Uterus (tissue), 2 donors: ENCODE results near the gene ACOT11.

Experiments
- POLR2A ChIP-seq, 2 donors: fragments of 450-650 bp; IDR thresholded peaks; one replicate each; pipeline ENCODE4 v1.6.1; 2016; ENCODE audit warnings: antibody characterized with exemption in 2 of 2, mild to moderate bottlenecking in 1 of 2, moderate library complexity in 1 of 2
- TF ChIP-seq, protein P1 (sequence below), 4 experiments: fragments of 200-600 bp in 2 of 4; fragments of 450-650 bp in 2 of 4; sonication (generic) in 2 of 4; IDR thresholded peaks; one replicate each; pipeline ENCODE4 v1.5.1; 2016 to 2019; ENCODE audit warnings: antibody characterized with exemption in 4 of 4, mild to moderate bottlenecking in 2 of 4, moderate library complexity in 1 of 4

GRCh38 chr1:54540582-54541295, 7.3 kb upstream of the ACOT11 start:
- TF ChIP-seq, protein P1, sequence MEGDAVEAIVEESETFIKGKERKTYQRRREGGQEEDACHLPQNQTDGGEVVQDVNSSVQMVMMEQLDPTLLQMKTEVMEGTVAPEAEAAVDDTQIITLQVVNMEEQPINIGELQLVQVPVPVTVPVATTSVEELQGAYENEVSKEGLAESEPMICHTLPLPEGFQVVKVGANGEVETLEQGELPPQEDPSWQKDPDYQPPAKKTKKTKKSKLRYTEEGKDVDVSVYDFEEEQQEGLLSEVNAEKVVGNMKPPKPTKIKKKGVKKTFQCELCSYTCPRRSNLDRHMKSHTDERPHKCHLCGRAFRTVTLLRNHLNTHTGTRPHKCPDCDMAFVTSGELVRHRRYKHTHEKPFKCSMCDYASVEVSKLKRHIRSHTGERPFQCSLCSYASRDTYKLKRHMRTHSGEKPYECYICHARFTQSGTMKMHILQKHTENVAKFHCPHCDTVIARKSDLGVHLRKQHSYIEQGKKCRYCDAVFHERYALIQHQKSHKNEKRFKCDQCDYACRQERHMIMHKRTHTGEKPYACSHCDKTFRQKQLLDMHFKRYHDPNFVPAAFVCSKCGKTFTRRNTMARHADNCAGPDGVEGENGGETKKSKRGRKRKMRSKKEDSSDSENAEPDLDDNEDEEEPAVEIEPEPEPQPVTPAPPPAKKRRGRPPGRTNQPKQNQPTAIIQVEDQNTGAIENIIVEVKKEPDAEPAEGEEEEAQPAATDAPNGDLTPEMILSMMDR (IDR thresholded peaks at IDR 0.05), result no peak
- no peak for TF ChIP-seq POLR2A (IDR thresholded peaks at IDR 0.05)
